ENCODE results near the gene KCNH1. TPM values are rescaled to one million over a fixed set of nuclear protein-coding genes. Genes with fewer than 3 reads are reported as not detected.

The KCNH1 gene
- total RNA-seq, 4 donors from 2014 or later = 0.29 to 0.67 (median 0.38) TPM

DNA sequence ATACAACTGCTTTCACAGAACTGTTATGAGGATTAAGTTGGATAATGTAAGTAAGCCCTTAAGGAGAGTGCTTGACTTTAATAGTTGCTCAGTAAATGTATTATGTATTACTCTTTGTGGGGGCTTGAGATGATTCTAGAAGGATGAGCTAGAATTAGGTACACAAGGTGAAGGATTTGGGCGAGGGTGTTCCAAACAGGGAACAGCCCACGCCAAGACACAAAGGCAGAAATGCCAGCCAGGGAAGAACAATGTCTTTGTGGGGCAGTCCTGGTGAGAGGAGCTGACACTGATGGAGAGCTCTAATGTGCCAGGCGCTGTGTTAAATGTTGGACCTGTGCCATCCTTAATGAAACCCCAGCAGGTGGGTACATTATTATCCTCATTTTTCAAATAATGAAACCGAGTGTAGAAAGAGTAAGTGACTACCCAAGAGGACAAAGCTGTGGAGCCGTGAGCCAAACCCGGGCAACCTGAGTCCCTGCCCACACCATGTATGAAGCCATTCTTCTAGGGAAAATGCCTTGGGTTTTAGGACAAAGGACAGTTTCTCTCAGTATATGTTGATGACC is 442.8 kb downstream of the KCNH1 start:
- no peak for TF ChIP-seq POLR2A (IDR thresholded peaks at IDR 0.05)
- TF ChIP-seq, protein P1, sequence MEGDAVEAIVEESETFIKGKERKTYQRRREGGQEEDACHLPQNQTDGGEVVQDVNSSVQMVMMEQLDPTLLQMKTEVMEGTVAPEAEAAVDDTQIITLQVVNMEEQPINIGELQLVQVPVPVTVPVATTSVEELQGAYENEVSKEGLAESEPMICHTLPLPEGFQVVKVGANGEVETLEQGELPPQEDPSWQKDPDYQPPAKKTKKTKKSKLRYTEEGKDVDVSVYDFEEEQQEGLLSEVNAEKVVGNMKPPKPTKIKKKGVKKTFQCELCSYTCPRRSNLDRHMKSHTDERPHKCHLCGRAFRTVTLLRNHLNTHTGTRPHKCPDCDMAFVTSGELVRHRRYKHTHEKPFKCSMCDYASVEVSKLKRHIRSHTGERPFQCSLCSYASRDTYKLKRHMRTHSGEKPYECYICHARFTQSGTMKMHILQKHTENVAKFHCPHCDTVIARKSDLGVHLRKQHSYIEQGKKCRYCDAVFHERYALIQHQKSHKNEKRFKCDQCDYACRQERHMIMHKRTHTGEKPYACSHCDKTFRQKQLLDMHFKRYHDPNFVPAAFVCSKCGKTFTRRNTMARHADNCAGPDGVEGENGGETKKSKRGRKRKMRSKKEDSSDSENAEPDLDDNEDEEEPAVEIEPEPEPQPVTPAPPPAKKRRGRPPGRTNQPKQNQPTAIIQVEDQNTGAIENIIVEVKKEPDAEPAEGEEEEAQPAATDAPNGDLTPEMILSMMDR (IDR thresholded peaks at IDR 0.05 in 4 of 5, conservative IDR thresholded peaks at IDR 0.05 in 1 of 5) = no peak
- intact Hi-C loops (cut with DNase I; ENCODE audit: low total_unique reads) = no loop called here
- Histone ChIP-seq H3K36me3 (no peaks in the 10 kb centered on the region), H3K9me3 (no peaks in the 10 kb centered on the region), H3K4me3 (no peak overlapping the region), H3K27me3 (no peaks in the 10 kb centered on the region), H3K27ac (no peak overlapping the region), H3K4me1 (no peaks in the 10 kb centered on the region)
- no peak for ATAC-seq
- DNase-seq = no peak
- in situ Hi-C loops (cut with MboI; ENCODE audit: low sequenced_read_pairs in 4 of 4) = no loop called here

DNA sequence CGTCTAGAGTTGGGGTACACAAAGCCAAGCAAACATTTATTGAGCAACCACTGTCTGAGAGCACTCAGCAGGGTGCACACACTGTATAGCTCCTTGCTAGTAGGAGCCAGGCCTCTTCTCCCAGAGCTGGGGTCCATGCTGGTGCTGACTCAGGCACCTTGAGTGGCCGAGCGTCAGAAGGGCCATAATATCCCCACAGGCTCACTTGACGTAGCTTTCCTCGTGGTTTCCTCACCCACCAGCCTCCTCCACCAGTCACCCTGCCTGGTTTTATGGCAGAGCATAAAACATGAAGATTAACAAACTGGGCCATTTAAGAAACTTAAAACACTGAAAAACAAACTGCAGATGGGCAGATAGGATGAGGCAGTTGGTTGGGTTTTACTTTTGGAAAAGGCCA is 443.7 kb downstream of the KCNH1 start:
- intact Hi-C loops (cut with DNase I; ENCODE audit: low total_unique reads) = no loop called here
- in situ Hi-C loops (cut with MboI; ENCODE audit: low sequenced_read_pairs in 4 of 4) = no loop called here

DNA sequence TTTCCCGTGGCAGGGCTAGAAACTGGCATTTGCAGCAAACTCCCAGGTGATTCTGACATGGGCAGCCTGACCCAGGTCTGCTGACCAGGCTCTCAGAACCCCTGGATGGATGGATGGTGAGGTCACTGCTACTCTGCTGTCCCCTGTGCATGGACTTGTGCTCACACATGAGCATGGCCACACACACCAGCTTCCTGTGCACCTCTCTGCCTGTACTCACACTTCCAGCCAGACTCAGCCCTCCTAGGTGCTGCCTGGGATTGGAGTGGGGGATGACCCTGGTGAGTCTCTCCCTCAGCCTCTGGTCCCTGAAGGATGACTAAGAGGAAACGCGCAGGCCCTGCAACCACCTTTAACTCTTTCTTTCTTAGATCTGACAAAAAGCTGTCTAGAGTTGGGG is 444.1 kb downstream of the KCNH1 start:
- in situ Hi-C loops (cut with MboI; ENCODE audit: low sequenced_read_pairs in 4 of 4) = no loop called here
- no peaks in the 10 kb centered on the region for H3K27me3 ChIP-seq
- H3K9me3 ChIP-seq = no peaks in the 10 kb centered on the region
- ATAC-seq = no peak
- TF ChIP-seq, protein P1 (IDR thresholded peaks at IDR 0.05 in 4 of 5, conservative IDR thresholded peaks at IDR 0.05 in 1 of 5) = no peak
- no peak for TF ChIP-seq POLR2A (IDR thresholded peaks at IDR 0.05)
- intact Hi-C loops (cut with DNase I; ENCODE audit: low total_unique reads) = no loop called here
- no peak overlapping the region for H3K4me3 ChIP-seq
- no peaks in the 10 kb centered on the region for H3K4me1 ChIP-seq
- no peak for DNase-seq
- H3K27ac ChIP-seq = no peak overlapping the region
- no peaks in the 10 kb centered on the region for H3K36me3 ChIP-seq

More for the DNA sequence above, 443.7 kb downstream of the KCNH1 start:
- H3K27me3 ChIP-seq = no peaks in the 10 kb centered on the region
- H3K36me3 ChIP-seq = no peaks in the 10 kb centered on the region
- H3K4me3 ChIP-seq = no peak overlapping the region
- DNase-seq (no peak), ATAC-seq (no peak)
- TF ChIP-seq, protein P1 (IDR thresholded peaks at IDR 0.05 in 4 of 5, conservative IDR thresholded peaks at IDR 0.05 in 1 of 5) = no peak
- no peak for TF ChIP-seq POLR2A (IDR thresholded peaks at IDR 0.05)
- no peaks in the 10 kb centered on the region for H3K4me1 ChIP-seq
- no peak overlapping the region for H3K27ac ChIP-seq
- H3K9me3 ChIP-seq = no peaks in the 10 kb centered on the region

DNA sequence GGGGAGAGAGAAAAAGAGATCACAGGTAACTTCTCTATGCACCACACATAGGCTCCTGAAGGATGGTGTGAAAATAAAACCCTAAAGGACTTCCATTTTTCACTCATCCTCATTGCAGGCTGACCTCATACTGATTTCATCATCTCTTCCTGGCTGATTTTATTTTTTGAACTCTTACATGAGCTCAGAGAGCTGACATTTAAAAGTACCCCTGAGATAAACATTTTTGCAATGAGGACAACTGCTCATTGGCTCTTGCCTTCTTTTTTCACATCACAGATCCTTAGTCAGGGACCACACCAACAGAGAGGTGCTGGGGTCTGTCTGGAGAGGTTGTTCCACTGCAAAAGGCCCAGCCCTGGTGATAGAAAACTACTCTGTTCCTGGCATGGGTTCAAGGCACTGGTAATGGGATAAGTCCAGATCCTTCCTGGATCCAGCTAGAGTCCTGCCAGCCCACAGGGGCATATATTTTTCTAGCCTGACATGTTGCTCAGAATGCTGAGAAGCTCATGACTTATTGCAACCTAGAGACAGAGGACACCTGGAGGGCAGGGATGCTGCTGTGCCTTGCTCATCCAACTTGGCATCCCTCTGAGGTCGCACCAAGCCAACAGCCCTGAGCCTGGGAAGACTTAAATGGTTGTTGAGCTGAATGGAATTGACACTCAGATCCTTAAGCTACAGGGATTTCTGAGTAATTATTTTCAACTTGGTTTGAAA is 445.3 kb downstream of the KCNH1 start:
- no peaks in the 10 kb centered on the region for H3K4me1 ChIP-seq
- H3K27ac ChIP-seq = no peak overlapping the region
- no peak for TF ChIP-seq POLR2A (IDR thresholded peaks at IDR 0.05)
- TF ChIP-seq, protein P1 (IDR thresholded peaks at IDR 0.05 in 4 of 5, conservative IDR thresholded peaks at IDR 0.05 in 1 of 5) = no peak
- DNase-seq = no peak
- no peaks in the 10 kb centered on the region for H3K9me3 ChIP-seq
- no peaks in the 10 kb centered on the region for H3K27me3 ChIP-seq
- peak in 1 of 2 donors; percentile 19 for ATAC-seq
- in situ Hi-C loops (cut with MboI; ENCODE audit: low sequenced_read_pairs in 4 of 4) = no loop called here
- intact Hi-C loops (cut with DNase I; ENCODE audit: low total_unique reads) = no loop called here
- no peaks in the 10 kb centered on the region for H3K36me3 ChIP-seq
- no peak overlapping the region for H3K4me3 ChIP-seq
